Endodermal cell (in vitro differentiated cells): Measurements from ENCODE around the gene TIFAB. TPM values are rescaled to one million over a fixed set of nuclear protein-coding genes. Genes with fewer than 3 reads are reported as not detected.

Experiments
- DNase-seq: peaks from one replicate; pipeline ENCODE4 v3.0.0-alpha.2; 2017
- H3K27ac ChIP-seq: 2 replicates; pipeline ENCODE4 v1.5.1; 2013; ENCODE audit warnings: mild to moderate bottlenecking, low read depth, low read length, moderate library complexity
- H3K27me3 ChIP-seq: 2 replicates; pipeline ENCODE4 v1.6.1; 2013; ENCODE audit warnings: mild to moderate bottlenecking, low read length, moderate library complexity; ENCODE audit not compliant: insufficient read depth, control insufficient read depth, poor library complexity, severe bottlenecking
- H3K36me3 ChIP-seq: 2 replicates; pipeline ENCODE4 v1.7.0; 2013; ENCODE audit warnings: mild to moderate bottlenecking, low read length, moderate library complexity; ENCODE audit not compliant: control insufficient read depth, insufficient read depth
- H3K4me1 ChIP-seq: one replicate; pipeline ENCODE4 v1.7.0; 2013; ENCODE audit warnings: low read length; ENCODE audit not compliant: control insufficient read depth, insufficient read depth
- H3K4me3 ChIP-seq: 2 replicates; pipeline ENCODE4 v1.5.1; 2013; ENCODE audit warnings: mild to moderate bottlenecking, low read length, moderate library complexity
- H3K9ac ChIP-seq: 2 replicates; pipeline ENCODE4 v1.6.1; 2013; ENCODE audit warnings: mild to moderate bottlenecking, low read length, moderate library complexity; ENCODE audit not compliant: poor library complexity, severe bottlenecking; ENCODE audit errors: extremely low read depth
- H3K9me3 ChIP-seq: 2 replicates; pipeline ENCODE4 v1.6.1; 2013; ENCODE audit warnings: mild to moderate bottlenecking, low read length, moderate library complexity; ENCODE audit not compliant: control insufficient read depth
- H3K27ac Mint-ChIP-seq: 2 replicates; pipeline ENCODE4 v1.8.0; 2020; ENCODE audit warnings: mixed read lengths
- H3K27me3 Mint-ChIP-seq: 2 replicates; pipeline ENCODE4 v1.8.0; 2021; ENCODE audit warnings: mild to moderate bottlenecking, mixed read lengths; ENCODE audit not compliant: insufficient read depth
- H3K36me3 Mint-ChIP-seq: 2 replicates; pipeline ENCODE4 v1.8.0; 2020; ENCODE audit warnings: low read depth, mixed read lengths
- H3K4me1 Mint-ChIP-seq: 2 replicates; pipeline ENCODE4 v1.8.0; 2020; ENCODE audit warnings: mixed read lengths
- H3K4me3 Mint-ChIP-seq: 2 replicates; pipeline ENCODE4 v1.8.0; 2020; ENCODE audit warnings: mild to moderate bottlenecking, moderate library complexity, mixed read lengths
- H3K9me3 Mint-ChIP-seq: 2 replicates; pipeline ENCODE4 v1.8.0; 2020; ENCODE audit warnings: mild to moderate bottlenecking, mixed read lengths
- WGBS, 2 experiments: methylation state at CpG; one replicate each; pipeline versions ENCODE4 v1.1.5 to v1.1.7; 2013; ENCODE audit warnings: missing lambda C conversion rate in 2 of 2, mixed read lengths in 1 of 2; ENCODE audit not compliant: insufficient coverage in 1 of 2, insufficient read length in 1 of 2; 5-methylcytosine and 5-hydroxymethylcytosine counted together
- total RNA-seq, 2 donors: library from RNA; stranded (reverse); fragmentation: NEBNext Ultra II Directional in 1 of 2; extraction: Animal tissue kit (Norgen Biotek cat#: 25700) in 1 of 2; gene quantifications; 2 replicates in 1 of 2; 3 replicates in 1 of 2; pipeline ENCODE4 v1.2.1, GENCODE V29; 2021
- TF ChIP-seq, protein P1 (sequence below): fragments of 200-600 bp; sonication (generic); conservative IDR thresholded peaks from 2 replicates; pipeline ENCODE4 v1.5.0; 2021; ENCODE audit warnings: antibody characterized with exemption, mild to moderate bottlenecking

Gene TIFAB
- total RNA-seq, 2 donors from 2014 or later, result not detected

DNA sequence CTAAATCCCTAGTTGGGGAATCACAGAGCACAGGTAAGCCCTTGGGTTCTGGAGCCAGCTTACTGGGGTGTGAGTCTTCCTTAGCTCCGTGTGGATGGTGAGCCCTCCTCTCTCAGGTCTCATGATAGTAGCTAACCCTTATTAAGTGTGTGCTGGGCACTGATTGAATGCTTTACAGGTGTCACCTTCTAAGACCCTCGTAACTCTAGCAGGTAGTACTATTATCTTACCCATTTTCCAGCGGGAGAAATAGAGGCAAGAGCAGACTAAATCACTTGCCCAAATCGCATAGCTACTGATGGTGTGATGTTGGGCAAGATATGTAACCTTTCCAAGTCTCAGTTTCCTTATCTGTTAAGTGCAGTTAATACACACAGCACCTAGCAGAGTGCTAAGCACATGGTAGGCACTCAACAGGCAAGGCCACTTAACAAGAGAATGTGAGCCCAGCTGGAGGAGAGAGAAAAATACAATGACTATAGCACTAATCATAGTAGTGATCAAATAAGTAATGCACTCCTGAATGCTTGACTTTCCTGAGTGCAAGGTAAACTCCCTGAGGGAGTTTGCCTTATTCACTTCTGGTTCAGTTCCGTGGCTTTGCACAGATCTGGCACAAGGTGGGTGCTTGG lies 4.7 kb downstream of the TIFAB start, which contains the start of gene DCANP1:
DCANP1 (minus strand) TSS at position 51 of the 632 bp plus-strand sequence. CDS start 240 bp downstream, outside the sequence.
- Histone ChIP-seq H3K4me3 (peak within 1 kb of the TSS; percentile 46), H3K36me3 (no peaks in the 10 kb centered on the region), H3K9me3 (peaks cover 4% of the 10 kb centered on the region), H3K4me1 (peaks cover 28% of the 10 kb centered on the region), H3K9ac (no peak within 1 kb of the TSS), H3K27me3 (no peaks in the 10 kb centered on the region), H3K27ac (no peak within 1 kb of the TSS)
- no peak within 1 kb of the TSS for H3K27ac Mint-ChIP-seq
- TF ChIP-seq, protein P1, sequence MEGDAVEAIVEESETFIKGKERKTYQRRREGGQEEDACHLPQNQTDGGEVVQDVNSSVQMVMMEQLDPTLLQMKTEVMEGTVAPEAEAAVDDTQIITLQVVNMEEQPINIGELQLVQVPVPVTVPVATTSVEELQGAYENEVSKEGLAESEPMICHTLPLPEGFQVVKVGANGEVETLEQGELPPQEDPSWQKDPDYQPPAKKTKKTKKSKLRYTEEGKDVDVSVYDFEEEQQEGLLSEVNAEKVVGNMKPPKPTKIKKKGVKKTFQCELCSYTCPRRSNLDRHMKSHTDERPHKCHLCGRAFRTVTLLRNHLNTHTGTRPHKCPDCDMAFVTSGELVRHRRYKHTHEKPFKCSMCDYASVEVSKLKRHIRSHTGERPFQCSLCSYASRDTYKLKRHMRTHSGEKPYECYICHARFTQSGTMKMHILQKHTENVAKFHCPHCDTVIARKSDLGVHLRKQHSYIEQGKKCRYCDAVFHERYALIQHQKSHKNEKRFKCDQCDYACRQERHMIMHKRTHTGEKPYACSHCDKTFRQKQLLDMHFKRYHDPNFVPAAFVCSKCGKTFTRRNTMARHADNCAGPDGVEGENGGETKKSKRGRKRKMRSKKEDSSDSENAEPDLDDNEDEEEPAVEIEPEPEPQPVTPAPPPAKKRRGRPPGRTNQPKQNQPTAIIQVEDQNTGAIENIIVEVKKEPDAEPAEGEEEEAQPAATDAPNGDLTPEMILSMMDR, result no peak
- no peaks in the 10 kb centered on the region for H3K36me3 Mint-ChIP-seq
- WGBS, 2 experiments, result 87 to 100% methylated on average over 1 to 5 of the region's 5 CpGs
- peaks cover 49% of the 10 kb centered on the region for H3K27me3 Mint-ChIP-seq
- no peak within 1 kb of the TSS for H3K4me3 Mint-ChIP-seq
- H3K4me1 Mint-ChIP-seq, result peaks cover 28% of the 10 kb centered on the region
- peak; percentile 36 for DNase-seq
- peaks cover 5% of the 10 kb centered on the region for H3K9me3 Mint-ChIP-seq

GRCh38 chr5:135446615-135447014 lies 5.5 kb downstream of the TIFAB start:
- H3K4me1 ChIP-seq, result peaks cover 28% of the 10 kb centered on the region
- 91 to 97% methylated on average over 7 of the region's 7 CpGs for WGBS, 2 experiments
- Mint-ChIP-seq H3K36me3 (no peaks in the 10 kb centered on the region), H3K4me3 (no peak overlapping the region), H3K27me3 (peaks cover 41% of the 10 kb centered on the region), H3K27ac (no peak overlapping the region), H3K9me3 (peaks cover 5% of the 10 kb centered on the region), H3K4me1 (peaks cover 28% of the 10 kb centered on the region)
- DNase-seq, result no peak
- TF ChIP-seq, protein P1, result no peak
- peaks cover 4% of the 10 kb centered on the region for H3K9me3 ChIP-seq
- no peaks in the 10 kb centered on the region for H3K36me3 ChIP-seq
- no peak overlapping the region for H3K4me3 ChIP-seq
- H3K27ac ChIP-seq, result no peak overlapping the region
- H3K9ac ChIP-seq, result no peak overlapping the region
- no peaks in the 10 kb centered on the region for H3K27me3 ChIP-seq

DNA sequence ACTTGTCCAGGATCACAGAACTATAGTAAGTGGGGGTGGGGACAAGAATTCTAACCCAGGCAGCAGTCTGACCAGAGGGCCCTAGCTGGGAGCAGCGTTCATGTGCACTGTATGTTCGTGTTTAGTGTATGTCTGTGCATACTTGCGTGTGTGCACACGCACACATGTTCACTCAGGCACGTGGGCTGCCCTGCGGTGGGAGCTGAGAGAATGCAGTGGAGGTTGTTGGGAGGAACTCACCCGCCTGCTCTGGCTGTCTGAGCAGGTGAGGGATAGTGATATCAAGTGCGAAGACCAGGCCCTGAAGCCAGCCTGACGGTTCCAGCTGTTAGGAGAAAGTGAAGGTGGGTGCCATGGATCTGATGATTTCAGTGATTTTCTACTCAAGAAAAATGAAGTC lies 5.9 kb downstream of the TIFAB start:
- peaks cover 38% of the 10 kb centered on the region for H3K27me3 Mint-ChIP-seq
- 90 to 100% methylated on average over 3 to 9 of the region's 9 CpGs for whole genome bisulfite sequencing, 2 experiments

More for the DNA sequence above, 5.9 kb downstream of the TIFAB start:
- H3K36me3 ChIP-seq, result no peaks in the 10 kb centered on the region
- Mint-ChIP-seq H3K4me1 (peaks cover 28% of the 10 kb centered on the region), H3K4me3 (no peak overlapping the region), H3K27ac (no peak overlapping the region), H3K9me3 (peaks cover 5% of the 10 kb centered on the region), H3K36me3 (no peaks in the 10 kb centered on the region)
- H3K4me3 ChIP-seq, result no peak overlapping the region
- H3K27me3 ChIP-seq, result no peaks in the 10 kb centered on the region
- no peak overlapping the region for H3K27ac ChIP-seq
- no peak overlapping the region for H3K9ac ChIP-seq
- TF ChIP-seq, protein P1, result no peak
- peak; percentile 41 for DNase-seq
- H3K4me1 ChIP-seq, result peaks cover 28% of the 10 kb centered on the region
- peaks cover 4% of the 10 kb centered on the region for H3K9me3 ChIP-seq
